PFSK-1 (cell line): Measurements from ENCODE around the gene INO80E.

Source experiments
- FOXP2 ChIP-seq: optimal IDR thresholded peaks from 2 replicates; pipeline ENCODE3; 2011; ENCODE audit warnings: borderline replicate concordance, control low read depth, inconsistent platforms; ENCODE audit not compliant: insufficient read depth; ENCODE audit errors: extremely low read length, extremely low read depth
- POLR2AphosphoS5 ChIP-seq: IDR thresholded peaks from 2 replicates; pipeline ENCODE4 v1.6.1; 2012; ENCODE audit warnings: low read depth, mild to moderate bottlenecking, control low read depth, low read length, moderate library complexity
- SIN3A ChIP-seq: IDR thresholded peaks from 2 replicates; pipeline ENCODE4 v1.6.1; 2012; ENCODE audit warnings: mild to moderate bottlenecking, low read length, moderate library complexity, borderline replicate concordance; ENCODE audit not compliant: insufficient read depth
- TAF1 ChIP-seq: IDR thresholded peaks from 2 replicates; pipeline ENCODE4 v1.6.1; 2012; ENCODE audit warnings: low read length, control low read depth, borderline replicate concordance; ENCODE audit not compliant: insufficient read depth
- TF ChIP-seq, protein P1 (sequence below), 2 experiments: IDR thresholded peaks; 2 replicates each; pipeline versions ENCODE4 v1.6.1 to v1.8.0; 2011 to 2012; ENCODE audit warnings: low read depth in 2 of 2, low read length in 2 of 2, control low read depth in 1 of 2, inconsistent platforms in 1 of 2, mild to moderate bottlenecking in 1 of 2, moderate library complexity in 1 of 2; ENCODE audit not compliant: insufficient read depth in 1 of 2

INO80E gene

DNA sequence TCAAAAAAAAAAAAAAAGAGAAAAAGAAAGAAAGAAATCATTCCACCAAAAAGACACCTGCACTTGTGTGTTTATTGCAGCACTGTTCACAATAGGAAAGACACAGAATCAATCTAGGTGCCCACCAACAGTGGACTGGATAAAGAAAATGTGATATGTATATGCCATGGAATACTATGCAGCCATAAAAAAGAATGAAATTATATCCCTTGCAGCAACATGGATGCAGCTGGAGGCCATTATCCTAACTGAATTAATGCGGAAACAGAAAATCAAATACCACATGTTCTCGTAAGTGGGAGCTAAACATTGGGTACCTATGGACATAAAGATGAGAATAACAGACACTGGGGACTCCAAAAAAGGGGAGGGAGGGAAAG lies 21.2 kb downstream of the INO80E start:
- TF ChIP-seq TAF1 (no peak), SIN3A (no peak), POLR2AphosphoS5 (no peak), FOXP2 (no peak)
- TF ChIP-seq, protein P1, sequence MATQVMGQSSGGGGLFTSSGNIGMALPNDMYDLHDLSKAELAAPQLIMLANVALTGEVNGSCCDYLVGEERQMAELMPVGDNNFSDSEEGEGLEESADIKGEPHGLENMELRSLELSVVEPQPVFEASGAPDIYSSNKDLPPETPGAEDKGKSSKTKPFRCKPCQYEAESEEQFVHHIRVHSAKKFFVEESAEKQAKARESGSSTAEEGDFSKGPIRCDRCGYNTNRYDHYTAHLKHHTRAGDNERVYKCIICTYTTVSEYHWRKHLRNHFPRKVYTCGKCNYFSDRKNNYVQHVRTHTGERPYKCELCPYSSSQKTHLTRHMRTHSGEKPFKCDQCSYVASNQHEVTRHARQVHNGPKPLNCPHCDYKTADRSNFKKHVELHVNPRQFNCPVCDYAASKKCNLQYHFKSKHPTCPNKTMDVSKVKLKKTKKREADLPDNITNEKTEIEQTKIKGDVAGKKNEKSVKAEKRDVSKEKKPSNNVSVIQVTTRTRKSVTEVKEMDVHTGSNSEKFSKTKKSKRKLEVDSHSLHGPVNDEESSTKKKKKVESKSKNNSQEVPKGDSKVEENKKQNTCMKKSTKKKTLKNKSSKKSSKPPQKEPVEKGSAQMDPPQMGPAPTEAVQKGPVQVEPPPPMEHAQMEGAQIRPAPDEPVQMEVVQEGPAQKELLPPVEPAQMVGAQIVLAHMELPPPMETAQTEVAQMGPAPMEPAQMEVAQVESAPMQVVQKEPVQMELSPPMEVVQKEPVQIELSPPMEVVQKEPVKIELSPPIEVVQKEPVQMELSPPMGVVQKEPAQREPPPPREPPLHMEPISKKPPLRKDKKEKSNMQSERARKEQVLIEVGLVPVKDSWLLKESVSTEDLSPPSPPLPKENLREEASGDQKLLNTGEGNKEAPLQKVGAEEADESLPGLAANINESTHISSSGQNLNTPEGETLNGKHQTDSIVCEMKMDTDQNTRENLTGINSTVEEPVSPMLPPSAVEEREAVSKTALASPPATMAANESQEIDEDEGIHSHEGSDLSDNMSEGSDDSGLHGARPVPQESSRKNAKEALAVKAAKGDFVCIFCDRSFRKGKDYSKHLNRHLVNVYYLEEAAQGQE (IDR thresholded peaks at IDR 0.05; ENCODE audit: insufficient read depth in 1 of 2, low read depth in 2 of 2, low read length in 2 of 2) = no peak

DNA sequence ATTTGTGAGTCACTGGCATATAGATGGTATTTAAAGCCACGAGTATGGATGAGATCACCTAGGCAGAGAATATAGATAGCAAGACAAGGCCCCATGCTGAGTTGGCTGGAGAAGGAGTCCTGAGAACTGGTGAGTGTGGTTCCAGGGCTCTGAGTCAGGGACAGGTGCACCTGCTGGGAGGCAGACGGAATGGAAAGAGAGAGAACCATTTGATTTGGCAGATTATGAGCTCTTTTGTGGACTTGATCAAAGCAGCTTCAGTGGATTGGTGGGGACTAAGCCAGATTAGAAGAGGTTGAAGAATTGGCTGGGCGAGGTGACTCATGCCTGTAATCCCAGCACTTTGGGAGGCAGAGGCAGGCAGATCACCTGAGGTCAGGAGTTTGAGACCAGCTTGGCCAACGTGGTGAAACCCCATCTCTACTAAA lies 22.7 kb downstream of the INO80E start:
- TF ChIP-seq SIN3A (no peak), TAF1 (no peak), POLR2AphosphoS5 (no peak), FOXP2 (no peak)
- TF ChIP-seq, protein P1 (IDR thresholded peaks at IDR 0.05; ENCODE audit: insufficient read depth in 1 of 2, low read depth in 2 of 2, low read length in 2 of 2) = no peak

DNA sequence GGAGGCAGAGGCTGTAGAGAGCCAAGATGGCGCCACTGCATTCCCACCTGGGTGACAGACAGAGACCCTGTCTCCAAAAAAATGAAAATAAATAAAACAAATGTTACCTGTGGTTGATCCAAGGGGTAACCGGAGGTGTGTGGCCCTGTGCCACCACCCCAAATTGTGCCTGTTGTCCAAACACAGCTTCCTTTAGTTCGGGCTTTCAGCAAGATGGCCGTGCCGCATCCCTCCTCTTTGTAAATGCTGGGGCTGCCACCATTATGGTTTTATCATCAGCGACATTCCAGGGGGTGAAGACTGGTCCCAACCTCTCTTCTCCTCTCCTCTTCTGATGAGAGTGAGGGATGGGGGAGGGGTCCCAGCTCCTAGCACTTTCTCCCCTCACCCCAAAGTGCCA lies 26.8 kb downstream of the INO80E start, which contains the start of gene C16orf92:
C16orf92 (plus strand) TSS at position 312 of the 400 bp plus-strand sequence. CDS start 143 bp downstream, outside the sequence.
- TF ChIP-seq, protein P1 (IDR thresholded peaks at IDR 0.05; ENCODE audit: insufficient read depth in 1 of 2, low read depth in 2 of 2, low read length in 2 of 2) = no peak
- TF ChIP-seq POLR2AphosphoS5 (no peak), TAF1 (no peak), SIN3A (no peak), FOXP2 (no peak)

DNA sequence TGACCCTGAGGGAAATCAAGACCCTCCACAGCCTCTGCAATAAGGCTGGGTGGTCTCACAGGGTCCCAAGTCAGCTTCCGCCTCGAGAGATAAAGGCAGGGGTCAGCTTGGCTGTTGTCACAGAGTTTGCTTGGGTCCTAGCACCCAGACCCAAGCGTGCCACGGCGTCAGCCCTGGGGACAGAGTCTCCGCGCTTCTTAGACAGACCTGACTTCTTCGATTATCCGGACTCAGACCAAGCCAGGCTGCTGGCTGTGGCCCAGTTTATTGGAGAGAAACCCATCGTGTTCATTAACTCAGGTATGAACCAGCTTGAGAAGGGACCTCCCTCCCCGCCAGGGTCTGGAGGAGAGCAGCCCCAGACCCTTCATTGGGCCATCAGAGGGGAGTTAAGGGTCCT lies 27.5 kb downstream of the INO80E start:
- TF ChIP-seq SIN3A = no peak
- TF ChIP-seq FOXP2 = no peak
- TF ChIP-seq TAF1 = no peak
- TF ChIP-seq POLR2AphosphoS5 = no peak
- TF ChIP-seq, protein P1 (IDR thresholded peaks at IDR 0.05; ENCODE audit: insufficient read depth in 1 of 2, low read depth in 2 of 2, low read length in 2 of 2) = no peak

DNA sequence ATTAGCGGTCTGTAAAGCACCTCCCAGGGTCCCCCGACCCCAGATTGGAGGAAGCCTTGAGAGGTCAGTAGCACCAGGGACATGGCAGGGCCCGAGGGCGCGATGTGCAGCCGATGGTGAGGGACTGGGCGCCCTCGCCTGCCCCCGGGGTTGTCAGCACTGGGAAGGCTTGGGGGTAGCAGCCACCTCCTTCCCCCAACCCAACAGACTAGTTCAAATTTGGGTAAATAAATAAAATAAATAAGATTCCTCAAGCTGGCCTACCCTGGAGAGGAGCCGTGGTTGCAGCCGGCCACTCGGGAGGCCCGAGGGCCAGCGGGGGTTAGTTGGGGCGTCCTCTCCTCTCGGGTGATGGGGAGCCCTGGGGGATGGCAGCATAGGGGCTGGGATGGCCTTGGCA lies 28.4 kb downstream of the INO80E start:
- TF ChIP-seq FOXP2 = no peak
- TF ChIP-seq, protein P1 (IDR thresholded peaks at IDR 0.05; ENCODE audit: insufficient read depth in 1 of 2, low read depth in 2 of 2, low read length in 2 of 2) = no peak
- no peak for TF ChIP-seq POLR2AphosphoS5
- no peak for TF ChIP-seq SIN3A
- TF ChIP-seq TAF1 = no peak
